ENCODE data around the gene ATMIN.

DNA sequence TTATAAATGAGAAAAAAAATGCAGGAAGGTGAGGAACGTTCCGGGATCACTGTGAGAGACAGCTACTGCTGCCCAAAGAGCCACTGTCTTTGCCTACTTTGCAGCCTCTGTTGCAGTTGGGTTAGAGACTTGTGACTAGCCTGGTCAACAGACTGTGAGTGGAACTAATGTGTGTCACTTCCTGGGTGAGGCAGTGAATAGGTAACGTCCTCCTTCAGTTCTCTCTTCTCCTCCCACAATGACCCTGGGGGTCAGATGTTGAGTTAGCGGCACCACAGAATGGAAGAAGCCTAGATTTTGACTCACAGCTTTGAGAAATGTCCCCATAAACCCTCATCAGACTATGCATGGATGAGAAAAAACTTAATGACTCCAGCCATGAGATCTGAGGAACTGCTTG lies 36.2 kb downstream of the ATMIN start:
- TF ChIP-seq POLR2AphosphoS5 (IDR thresholded peaks at IDR 0.05; ENCODE audit: low read depth, low read length): no peak
- no peak for TF ChIP-seq POLR2A (IDR thresholded peaks at IDR 0.05; ENCODE audit: low read depth, low read length)

All from GM12892 (cell line).